Panc1 (cell line): ENCODE data around the gene PARP2.

Source experiments
- POLR2AphosphoS5 ChIP-seq: IDR thresholded peaks from 2 replicates; pipeline ENCODE4 v1.6.1; 2012; ENCODE audit warnings: mild to moderate bottlenecking, low read depth, low read length, moderate library complexity
- TCF7L2 ChIP-seq: IDR thresholded peaks from 2 replicates; pipeline ENCODE4 v1.6.1; 2011; ENCODE audit warnings: mild to moderate bottlenecking, low read depth, low read length, inconsistent platforms
- TF ChIP-seq, protein P1 (sequence below): fragments of 450-650 bp; IDR thresholded peaks from 2 replicates; pipeline ENCODE4 v1.5.1; 2017; ENCODE audit warnings: mild to moderate bottlenecking

DNA sequence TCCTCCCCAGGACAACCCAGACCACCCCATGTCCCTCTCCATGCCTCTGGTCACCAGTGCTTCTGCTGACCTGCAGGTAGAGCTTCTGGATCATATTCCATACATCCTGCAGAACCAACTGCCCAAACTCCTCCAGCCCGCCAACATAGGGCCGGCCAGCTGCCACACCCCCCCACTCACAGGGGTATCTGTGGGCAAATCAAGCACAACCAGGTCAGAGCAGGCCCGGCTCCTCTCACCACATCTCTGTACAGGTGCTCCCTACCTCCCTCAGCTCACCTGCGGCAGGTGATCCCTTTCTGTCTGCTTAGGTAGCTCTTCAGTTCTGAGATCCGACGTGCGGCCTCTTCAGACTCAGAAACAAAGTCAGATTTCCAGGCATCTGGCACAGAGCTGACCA, 40.9 kb downstream of the PARP2 start:
- TF ChIP-seq, protein P1, sequence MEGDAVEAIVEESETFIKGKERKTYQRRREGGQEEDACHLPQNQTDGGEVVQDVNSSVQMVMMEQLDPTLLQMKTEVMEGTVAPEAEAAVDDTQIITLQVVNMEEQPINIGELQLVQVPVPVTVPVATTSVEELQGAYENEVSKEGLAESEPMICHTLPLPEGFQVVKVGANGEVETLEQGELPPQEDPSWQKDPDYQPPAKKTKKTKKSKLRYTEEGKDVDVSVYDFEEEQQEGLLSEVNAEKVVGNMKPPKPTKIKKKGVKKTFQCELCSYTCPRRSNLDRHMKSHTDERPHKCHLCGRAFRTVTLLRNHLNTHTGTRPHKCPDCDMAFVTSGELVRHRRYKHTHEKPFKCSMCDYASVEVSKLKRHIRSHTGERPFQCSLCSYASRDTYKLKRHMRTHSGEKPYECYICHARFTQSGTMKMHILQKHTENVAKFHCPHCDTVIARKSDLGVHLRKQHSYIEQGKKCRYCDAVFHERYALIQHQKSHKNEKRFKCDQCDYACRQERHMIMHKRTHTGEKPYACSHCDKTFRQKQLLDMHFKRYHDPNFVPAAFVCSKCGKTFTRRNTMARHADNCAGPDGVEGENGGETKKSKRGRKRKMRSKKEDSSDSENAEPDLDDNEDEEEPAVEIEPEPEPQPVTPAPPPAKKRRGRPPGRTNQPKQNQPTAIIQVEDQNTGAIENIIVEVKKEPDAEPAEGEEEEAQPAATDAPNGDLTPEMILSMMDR: no peak
- TF ChIP-seq TCF7L2 (no peak), POLR2AphosphoS5 (no peak)
